ENCODE measurements around the gene YKT6.

- TF ChIP-seq ZEB2 (tag by site-specific recombination; IDR thresholded peaks at IDR 0.05) = no peak
- TF ChIP-seq CTCF (tag by site-specific recombination; IDR thresholded peaks at IDR 0.05) = no peak
- TF ChIP-seq ZNF274 (IDR thresholded peaks at IDR 0.05; ENCODE audit: low read length) = no peak
- no peak for TF ChIP-seq ZNF274 (tag by site-specific recombination; IDR thresholded peaks at IDR 0.05; ENCODE audit: borderline replicate concordance)
- TF ChIP-seq ZNF184 (tag by site-specific recombination; IDR thresholded peaks at IDR 0.05) = no peak
- no peak for TF ChIP-seq ZNF174 (tag by site-specific recombination; IDR thresholded peaks at IDR 0.05)
- no peak for TF ChIP-seq ZNF660 (tag by site-specific recombination; IDR thresholded peaks at IDR 0.05)
- no peak for TF ChIP-seq BCL11A (tag by site-specific recombination; IDR thresholded peaks at IDR 0.05; ENCODE audit: low read depth)
Measured at GRCh38 chr7:44246396-44247113, 45.8 kb downstream of the YKT6 start.

Data from HEK293 (cell line).